Spinal cord (tissue), 10 donors: ENCODE measurements around the gene RAMACL. TPM values are rescaled to one million over a fixed set of nuclear protein-coding genes. Genes with fewer than 3 reads are reported as not detected.

ENCODE experiments used
- DNase-seq, 6 donors: peaks; one replicate each; pipeline versions ENCODE4 v3.0.0 to v3.0.0-alpha.2; 2013 to 2015; ENCODE audit warnings: low spot score in 6 of 6, low read depth in 4 of 6
- H3K27ac ChIP-seq: one replicate; pipeline ENCODE4 v1.5.1; 2013; ENCODE audit warnings: low read depth, low read length, control low read depth
- H3K27me3 ChIP-seq: one replicate; pipeline ENCODE4 v1.6.1; 2013; ENCODE audit warnings: low read length; ENCODE audit not compliant: control insufficient read depth, insufficient read depth
- H3K36me3 ChIP-seq: one replicate; pipeline ENCODE4 v1.6.1; 2013; ENCODE audit warnings: low read length; ENCODE audit not compliant: control insufficient read depth, insufficient read depth
- H3K4me1 ChIP-seq: one replicate; pipeline ENCODE4 v1.6.1; 2013; ENCODE audit warnings: low read length; ENCODE audit not compliant: control insufficient read depth, insufficient read depth
- H3K4me3 ChIP-seq: one replicate; pipeline ENCODE4 v1.5.1; 2013; ENCODE audit warnings: low read depth, low read length, control low read depth
- H3K9me3 ChIP-seq: one replicate; pipeline ENCODE4 v1.6.1; 2013; ENCODE audit warnings: low read length; ENCODE audit not compliant: control insufficient read depth, insufficient read depth
- WGBS: methylation state at CpG from one replicate; pipeline ENCODE4 v1.1.5; 2013; ENCODE audit warnings: missing lambda C conversion rate; ENCODE audit not compliant: insufficient coverage; 5-methylcytosine and 5-hydroxymethylcytosine counted together
- polyA plus RNA-seq, 2 donors: library from polyadenylated mRNA; unstranded; fragments of 120-200 nt; gene quantifications; one replicate each; pipeline ENCODE4 v1.2.1, GENCODE V29; 2013; ENCODE audit not compliant: insufficient read length in 2 of 2
- total RNA-seq, 2 donors: library from RNA; depleted of rRNA in 1 of 2; stranded (reverse); fragments of 120-200 nt in 1 of 2; fragments of >200 nt in 1 of 2; gene quantifications; one replicate each; pipeline versions ENCODE4 v1.2.3 to v1.2.4, GENCODE V29; 2013 to 2014
- donor health status: healthy.

The RAMACL gene
- total and polyA plus RNA-seq, 4 donors, result 0.18 to 1.5 (median 0.89) TPM

- Histone ChIP-seq H3K27me3 (no peaks in the 10 kb centered on the region), H3K4me1 (peaks cover 31% of the 10 kb centered on the region), H3K36me3 (peaks cover 11% of the 10 kb centered on the region), H3K27ac (no peak overlapping the region), H3K9me3 (no peaks in the 10 kb centered on the region), H3K4me3 (no peak overlapping the region)
- no peak for DNase-seq
- WGBS, result 96% methylated on average over 23 of the region's 27 CpGs
Observed at GRCh38 chr6:166618866-166619761, 32.6 kb upstream of the RAMACL start.

DNA sequence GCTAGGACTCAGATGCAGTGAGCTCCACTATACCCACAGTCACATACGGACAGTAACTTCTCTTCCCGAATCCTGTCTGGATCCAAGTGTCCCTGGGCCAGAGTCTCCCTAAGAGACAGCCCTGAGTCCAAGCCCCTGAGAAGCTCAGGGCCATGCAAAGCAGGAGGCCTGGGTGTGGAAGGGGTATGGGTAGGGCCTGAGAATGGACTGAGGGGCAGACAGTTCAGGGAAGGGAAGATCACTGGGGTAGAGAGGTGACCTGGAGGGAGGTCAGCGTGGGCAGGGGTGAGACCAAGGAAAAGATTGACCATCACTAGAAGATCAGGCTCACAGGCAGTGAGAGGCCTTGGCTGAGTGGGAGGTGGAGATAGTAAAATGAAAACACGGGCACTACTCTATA lies 31.8 kb upstream of the RAMACL start:
- DNase-seq, result no peak
- peaks cover 11% of the 10 kb centered on the region for H3K36me3 ChIP-seq
- H3K9me3 ChIP-seq, result no peaks in the 10 kb centered on the region
- H3K27me3 ChIP-seq, result no peaks in the 10 kb centered on the region
- no peak overlapping the region for H3K27ac ChIP-seq
- peaks cover 33% of the 10 kb centered on the region for H3K4me1 ChIP-seq
- no peak overlapping the region for H3K4me3 ChIP-seq
- WGBS, result 95% methylated on average over 3 of the region's 4 CpGs

GRCh38 chr6:166617359-166617758 lies 30.9 kb upstream of the RAMACL start:
- no peaks in the 10 kb centered on the region for H3K9me3 ChIP-seq
- peaks cover 11% of the 10 kb centered on the region for H3K36me3 ChIP-seq
- no peak overlapping the region for H3K27ac ChIP-seq
- WGBS, result 91% methylated on average over 5 of the region's 7 CpGs
- no peak overlapping the region for H3K4me3 ChIP-seq
- peaks cover 33% of the 10 kb centered on the region for H3K4me1 ChIP-seq
- no peak for DNase-seq
- H3K27me3 ChIP-seq, result no peaks in the 10 kb centered on the region

DNA sequence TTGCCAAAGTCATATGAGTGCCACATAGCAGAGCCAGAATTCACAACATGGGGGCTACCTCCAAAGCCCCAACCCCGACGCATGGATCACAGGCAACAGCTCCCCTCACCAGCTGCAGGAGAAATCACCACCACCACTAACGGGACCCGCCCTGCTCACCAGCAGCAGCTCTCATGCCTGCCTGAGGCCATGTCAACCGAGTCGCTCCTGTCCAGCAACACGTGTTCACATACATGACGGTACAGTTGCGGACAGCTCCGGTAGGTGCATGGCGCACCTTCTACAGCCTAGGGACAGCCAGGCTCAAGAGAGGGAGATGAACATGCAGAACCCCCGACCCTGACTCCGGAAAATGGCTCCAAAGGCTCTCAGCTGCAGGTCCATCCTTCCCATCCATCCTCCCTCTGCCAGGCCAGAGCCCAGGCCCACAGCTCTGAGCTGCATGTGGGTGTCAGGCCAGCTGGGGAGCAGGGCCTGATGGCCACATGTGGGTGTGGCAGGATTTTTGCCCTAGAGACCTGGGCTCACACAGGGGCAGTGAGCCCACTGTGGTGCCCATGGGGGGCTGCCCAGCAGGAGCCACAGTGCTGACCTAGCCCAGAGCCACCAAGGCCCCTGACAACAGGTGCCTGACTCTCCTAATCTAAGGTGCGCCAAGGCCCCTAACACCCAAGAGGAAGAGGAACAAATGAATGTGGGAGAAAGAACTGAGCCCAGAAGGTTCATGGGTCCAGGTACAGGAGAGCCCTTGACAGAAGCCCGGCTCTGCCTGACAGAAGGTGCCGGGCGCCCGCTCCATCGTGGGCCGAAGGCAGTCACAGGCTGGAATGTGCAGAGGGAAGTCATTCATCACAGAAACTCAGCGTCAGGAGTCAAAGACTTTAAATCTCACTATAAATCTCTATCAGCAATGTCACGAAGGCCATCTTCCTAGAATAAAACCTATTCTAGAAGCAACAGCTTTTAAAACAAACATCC lies 30.1 kb upstream of the RAMACL start:
- Histone ChIP-seq H3K36me3 (peaks cover 11% of the 10 kb centered on the region), H3K4me1 (peaks cover 33% of the 10 kb centered on the region), H3K9me3 (no peaks in the 10 kb centered on the region), H3K4me3 (no peak overlapping the region), H3K27ac (no peak overlapping the region), H3K27me3 (no peaks in the 10 kb centered on the region)
- 96% methylated on average over 22 of the region's 22 CpGs for WGBS
- DNase-seq, result no peak

DNA sequence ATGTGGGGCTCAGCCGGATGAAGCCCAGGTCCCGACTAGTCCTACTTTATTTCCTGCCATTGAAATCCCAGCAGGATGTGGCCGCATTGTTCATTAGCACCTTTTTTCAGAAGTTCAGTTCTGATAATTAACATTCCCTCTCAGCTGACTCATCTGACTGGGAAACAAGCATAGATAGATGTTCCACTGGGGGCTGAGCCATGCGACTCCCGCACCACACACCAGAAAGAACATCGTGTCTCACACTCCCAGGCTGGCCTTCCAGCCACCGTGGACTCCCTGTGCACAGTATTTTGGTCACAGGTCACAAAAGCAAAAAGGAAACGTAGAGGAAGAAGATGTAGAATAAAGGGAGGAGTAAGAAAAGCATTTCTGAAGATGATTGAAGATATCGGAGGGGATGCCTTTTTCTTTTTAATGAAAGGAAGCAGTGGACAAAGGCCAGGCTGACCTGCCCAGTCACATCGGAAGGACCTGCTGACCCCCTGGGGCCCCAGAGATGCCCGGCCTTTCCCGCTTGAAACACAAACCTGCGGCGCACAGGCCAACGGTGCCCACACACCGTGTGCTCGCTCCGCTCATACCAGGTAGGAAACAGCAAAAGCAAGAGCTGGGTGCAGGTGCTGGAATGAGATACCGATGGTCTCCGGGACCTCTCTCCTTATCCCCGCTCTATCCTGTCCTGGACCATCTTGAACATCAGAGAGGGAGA lies 28.7 kb upstream of the RAMACL start:
- Histone ChIP-seq H3K27ac (no peak overlapping the region), H3K4me1 (peaks cover 27% of the 10 kb centered on the region), H3K4me3 (no peak overlapping the region), H3K27me3 (no peaks in the 10 kb centered on the region), H3K36me3 (peaks cover 11% of the 10 kb centered on the region), H3K9me3 (no peaks in the 10 kb centered on the region)
- no peak for DNase-seq
- whole genome bisulfite sequencing, result 91% methylated on average over 15 of the region's 21 CpGs

GRCh38 chr6:166614589-166614988 lies 28.1 kb upstream of the RAMACL start:
- Histone ChIP-seq H3K9me3 (no peaks in the 10 kb centered on the region), H3K4me1 (peaks cover 24% of the 10 kb centered on the region), H3K27ac (no peak overlapping the region), H3K36me3 (peaks cover 11% of the 10 kb centered on the region), H3K27me3 (no peaks in the 10 kb centered on the region), H3K4me3 (no peak overlapping the region)
- 92% methylated on average over 10 of the region's 10 CpGs for WGBS
- no peak for DNase-seq

DNA sequence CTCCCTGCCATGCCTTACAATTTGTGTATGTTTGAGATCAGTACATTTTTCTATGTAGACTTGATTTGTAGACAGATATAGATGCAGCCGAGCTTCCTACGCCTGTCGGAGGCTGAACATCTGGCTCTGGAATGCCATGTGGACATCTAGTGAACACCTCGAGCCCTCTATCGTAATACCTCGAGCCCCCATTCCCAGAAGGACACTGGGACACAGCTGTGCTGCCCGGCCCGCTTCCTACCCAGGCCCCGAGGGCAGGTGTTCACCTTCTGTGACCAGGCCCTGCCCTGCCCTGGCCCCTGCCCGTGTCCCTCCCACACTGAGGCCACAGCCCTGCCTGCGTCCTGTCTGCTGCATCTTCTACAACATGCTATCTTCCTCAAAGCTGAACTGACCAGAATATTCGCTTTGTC lies 27.7 kb upstream of the RAMACL start:
- 87% methylated on average over 12 of the region's 12 CpGs for WGBS
- no peak for DNase-seq
- H3K27me3 ChIP-seq, result no peaks in the 10 kb centered on the region
- H3K27ac ChIP-seq, result no peak overlapping the region
- H3K4me3 ChIP-seq, result no peak overlapping the region
- H3K4me1 ChIP-seq, result peaks cover 20% of the 10 kb centered on the region
- no peaks in the 10 kb centered on the region for H3K9me3 ChIP-seq
- peaks cover 11% of the 10 kb centered on the region for H3K36me3 ChIP-seq

DNA sequence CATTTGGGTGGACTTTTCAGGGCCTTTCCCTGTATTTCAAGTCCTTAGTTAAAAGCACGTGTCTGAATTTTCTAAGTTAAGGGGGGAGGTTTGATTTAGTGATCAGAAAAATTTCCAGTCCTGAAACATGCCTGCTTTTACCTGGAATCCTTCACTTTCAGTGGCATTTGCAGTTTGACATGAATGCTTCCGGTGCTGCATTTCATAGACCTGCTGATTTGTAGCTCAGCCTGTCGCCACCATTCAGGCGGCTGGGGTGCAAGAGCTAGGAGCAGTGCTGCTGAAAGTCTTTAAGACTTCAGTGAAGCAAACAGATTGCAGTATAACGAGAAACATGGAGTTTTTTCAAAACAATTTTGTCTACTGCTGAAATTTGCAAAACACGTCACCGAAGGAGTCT lies 26.5 kb upstream of the RAMACL start:
- 90% methylated on average over 5 of the region's 7 CpGs for WGBS
- Histone ChIP-seq H3K4me1 (peaks cover 20% of the 10 kb centered on the region), H3K36me3 (peaks cover 2% of the 10 kb centered on the region), H3K27ac (no peak overlapping the region), H3K27me3 (no peaks in the 10 kb centered on the region), H3K9me3 (no peaks in the 10 kb centered on the region), H3K4me3 (no peak overlapping the region)
- DNase-seq, result peak in 1 of 6 donors; percentile 53

DNA sequence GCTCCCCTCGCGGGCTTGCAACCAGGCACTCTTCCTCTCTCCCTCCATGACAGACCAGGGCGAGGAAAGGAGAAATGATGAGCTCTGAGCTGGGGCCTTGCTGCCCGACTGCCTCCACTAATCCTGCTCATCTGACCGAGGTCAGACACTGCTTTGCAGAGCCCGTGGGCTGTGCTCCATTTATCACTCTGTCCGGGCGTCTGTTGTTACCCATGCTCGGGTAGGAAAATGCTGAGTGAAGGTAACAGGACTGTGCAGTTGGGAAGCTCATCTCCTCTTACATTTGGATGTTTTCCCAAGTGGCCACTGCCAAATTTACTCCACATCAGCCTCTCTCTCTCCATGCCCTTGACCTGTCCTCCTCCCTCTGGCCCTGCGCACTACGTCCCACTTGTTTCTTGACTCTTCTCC lies 26.0 kb upstream of the RAMACL start:
- WGBS, result 79% methylated on average over 7 of the region's 11 CpGs

More for the DNA sequence above, 26.0 kb upstream of the RAMACL start:
- Histone ChIP-seq H3K9me3 (no peaks in the 10 kb centered on the region), H3K27ac (no peak overlapping the region), H3K4me3 (no peak overlapping the region), H3K27me3 (no peaks in the 10 kb centered on the region), H3K4me1 (peaks cover 20% of the 10 kb centered on the region), H3K36me3 (peaks cover 2% of the 10 kb centered on the region)
- no peak for DNase-seq
